Measurements from ENCODE around the gene PODXL.

PODXL gene

GRCh38 chr7:131501422-131501821 lies 55.0 kb downstream of the PODXL start (continued):
- TF ChIP-seq ZNF16 (tag by site-specific recombination; IDR thresholded peaks at IDR 0.05; ENCODE audit: low read depth): no peak
- TF ChIP-seq ZNF623 (tag by site-specific recombination; IDR thresholded peaks at IDR 0.05): no peak

- H3K4me3 ChIP-seq (ENCODE audit: low read depth, low read length): no peak overlapping the region
- ChIA-PET CTCF (interaction anchor here (1.0 to 1.8 kb wide), 3 partner anchors 10 to 13 kb away, joined by 3 to 7 read pairs (median 3); no protein-coding TSS in a partner anchor), POLR2A (interaction anchor here (0.6 kb wide), 1 partner anchor 132 kb away, joined by 3 read pairs; no protein-coding TSS in a partner anchor)
- no peaks in the 10 kb centered on the region for H3K9me3 ChIP-seq (ENCODE audit: control insufficient read depth, insufficient read depth, low read depth, low read length)
- H3K4me1 ChIP-seq (ENCODE audit: control insufficient read depth, insufficient read depth, low read length): no peaks in the 10 kb centered on the region
- H3K36me3 ChIP-seq (ENCODE audit: control insufficient read depth in 2 of 2, insufficient read depth in 1 of 2, low read length in 2 of 2): peaks cover 0 to 9% of the 10 kb centered on the region in 2 experiments; a peak in 1 of 3 replicates
- TF ChIP-seq ZNF280C (tag by site-specific recombination; IDR thresholded peaks at IDR 0.05) (no peak), ZNF350 (tag by site-specific recombination; IDR thresholded peaks at IDR 0.05) (no peak), ZNF302 (tag by site-specific recombination; IDR thresholded peaks at IDR 0.05; ENCODE audit: low read depth) (no peak), ZNF341 (tag by site-specific recombination; IDR thresholded peaks at IDR 0.05; ENCODE audit: low read depth) (no peak), ZNF138 (tag by site-specific recombination; IDR thresholded peaks at IDR 0.05; ENCODE audit: borderline replicate concordance) (no peak), ZBTB20 (tag by site-specific recombination; IDR thresholded peaks at IDR 0.05) (no peak), ZNF580 (tag by site-specific recombination; IDR thresholded peaks at IDR 0.05) (no peak), MYNN (tag by site-specific recombination; IDR thresholded peaks at IDR 0.05; ENCODE audit: borderline replicate concordance) (no peak), ZNF514 (tag by site-specific recombination; IDR thresholded peaks at IDR 0.05) (no peak), ZNF132 (tag by site-specific recombination; IDR thresholded peaks at IDR 0.05; ENCODE audit: borderline replicate concordance) (no peak)
- H3K27ac ChIP-seq (ENCODE audit: extremely low read depth, low read depth, low read length): no peak overlapping the region
These were observed 56.1 kb downstream of the PODXL start for GRCh38 chr7:131500357-131500756.

GRCh38 chr7:131499801-131500200 lies 56.6 kb downstream of the PODXL start:
- Histone ChIP-seq H3K4me3 (ENCODE audit: low read depth, low read length) (no peak overlapping the region), H3K4me1 (ENCODE audit: control insufficient read depth, insufficient read depth, low read length) (no peaks in the 10 kb centered on the region), H3K27ac (ENCODE audit: extremely low read depth, low read depth, low read length) (no peak overlapping the region), H3K9me3 (ENCODE audit: control insufficient read depth, insufficient read depth, low read depth, low read length) (no peaks in the 10 kb centered on the region), H3K36me3 (ENCODE audit: control insufficient read depth in 2 of 2, insufficient read depth in 1 of 2, low read length in 2 of 2) (peaks cover 0 to 9% of the 10 kb centered on the region in 2 experiments; a peak in 1 of 3 replicates)
- TF ChIP-seq ZNF416 (tag by site-specific recombination; IDR thresholded peaks at IDR 0.05) (no peak), ZNF48 (tag by site-specific recombination; IDR thresholded peaks at IDR 0.05) (no peak)
- ChIA-PET POLR2A (interaction anchor here (0.6 kb wide), 1 partner anchor 132 kb away, joined by 3 read pairs; no protein-coding TSS in a partner anchor), CTCF (interaction anchor here (1.0 to 1.8 kb wide), 2 partner anchors 11 to 13 kb away, joined by 3 to 7 read pairs; no protein-coding TSS in a partner anchor)

- no peak for TF ChIP-seq ZNF112 (tag by site-specific recombination; IDR thresholded peaks at IDR 0.05)
- TF ChIP-seq ZNF121 (tag by site-specific recombination; IDR thresholded peaks at IDR 0.05): 0 out of 2 replicates have a peak, but pooled peaks have one; percentile 48
- Histone ChIP-seq H3K4me3 (ENCODE audit: low read depth, low read length) (no peak overlapping the region), H3K4me1 (ENCODE audit: control insufficient read depth, insufficient read depth, low read length) (no peaks in the 10 kb centered on the region), H3K9me3 (ENCODE audit: control insufficient read depth, insufficient read depth, low read depth, low read length) (no peaks in the 10 kb centered on the region), H3K27ac (ENCODE audit: extremely low read depth, low read depth, low read length) (no peak overlapping the region), H3K36me3 (ENCODE audit: control insufficient read depth in 2 of 2, insufficient read depth in 1 of 2, low read length in 2 of 2) (peaks cover 0 to 9% of the 10 kb centered on the region in 2 experiments; a peak in 1 of 3 replicates)
- ChIA-PET POLR2A (no interaction called here), CTCF (interaction anchor here (0.6 to 1.5 kb wide), 4 partner anchors 10 to 156 kb away, joined by 3 to 4 read pairs (median 3); no protein-coding TSS in a partner anchor)
These were observed 58.1 kb downstream of the PODXL start for GRCh38 chr7:131498237-131498885.
